Measurements from ENCODE around the gene CPSF4. TPM values are rescaled to one million over a fixed set of nuclear protein-coding genes. Genes with fewer than 3 reads are reported as not detected.

CPSF4 gene
- total RNA-seq, 1 donor from 2014 or later: 72.1 TPM

DNA sequence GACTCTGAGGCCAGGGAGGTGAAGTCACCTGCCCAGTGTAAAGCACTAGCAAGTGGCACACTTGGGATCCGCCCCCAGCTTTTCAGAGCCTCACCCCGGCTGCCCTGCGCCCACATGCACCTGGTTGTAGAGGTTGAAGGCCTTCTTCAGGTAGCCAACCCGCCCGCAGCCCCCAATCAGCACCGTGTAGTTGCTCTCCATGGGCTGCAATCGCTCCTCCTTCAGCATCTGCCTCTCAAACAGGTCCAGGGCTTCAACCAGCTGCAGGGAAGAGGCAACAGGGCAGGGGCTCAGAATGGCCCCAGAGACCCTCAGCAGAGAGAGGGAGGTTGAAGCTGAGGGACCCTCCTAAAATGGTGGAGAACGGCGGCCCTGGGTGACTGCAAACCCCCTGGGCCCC is 5.6 kb upstream of the CPSF4 start:
- peaks cover 3% of the 10 kb centered on the region for H3K4me1 ChIP-seq
- Mint-ChIP-seq H3K27me3 (ENCODE audit: insufficient read depth, low read depth) (peaks cover 5% of the 10 kb centered on the region), H3K4me1 (peaks cover 4% of the 10 kb centered on the region), H3K36me3 (peaks cover 7% of the 10 kb centered on the region), H3K27ac (no peak overlapping the region), H3K9me3 (no peaks in the 10 kb centered on the region), H3K4me3 (no peak overlapping the region)
- no peaks in the 10 kb centered on the region for H3K27me3 ChIP-seq
- no peak overlapping the region for H3K4me2 ChIP-seq
- no peak for TF ChIP-seq EZH2phosphoT487 (IDR thresholded peaks at IDR 0.05)
- TF ChIP-seq EZH2 (IDR thresholded peaks at IDR 0.05): no peak
- TF ChIP-seq, protein P1, sequence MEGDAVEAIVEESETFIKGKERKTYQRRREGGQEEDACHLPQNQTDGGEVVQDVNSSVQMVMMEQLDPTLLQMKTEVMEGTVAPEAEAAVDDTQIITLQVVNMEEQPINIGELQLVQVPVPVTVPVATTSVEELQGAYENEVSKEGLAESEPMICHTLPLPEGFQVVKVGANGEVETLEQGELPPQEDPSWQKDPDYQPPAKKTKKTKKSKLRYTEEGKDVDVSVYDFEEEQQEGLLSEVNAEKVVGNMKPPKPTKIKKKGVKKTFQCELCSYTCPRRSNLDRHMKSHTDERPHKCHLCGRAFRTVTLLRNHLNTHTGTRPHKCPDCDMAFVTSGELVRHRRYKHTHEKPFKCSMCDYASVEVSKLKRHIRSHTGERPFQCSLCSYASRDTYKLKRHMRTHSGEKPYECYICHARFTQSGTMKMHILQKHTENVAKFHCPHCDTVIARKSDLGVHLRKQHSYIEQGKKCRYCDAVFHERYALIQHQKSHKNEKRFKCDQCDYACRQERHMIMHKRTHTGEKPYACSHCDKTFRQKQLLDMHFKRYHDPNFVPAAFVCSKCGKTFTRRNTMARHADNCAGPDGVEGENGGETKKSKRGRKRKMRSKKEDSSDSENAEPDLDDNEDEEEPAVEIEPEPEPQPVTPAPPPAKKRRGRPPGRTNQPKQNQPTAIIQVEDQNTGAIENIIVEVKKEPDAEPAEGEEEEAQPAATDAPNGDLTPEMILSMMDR (IDR thresholded peaks at IDR 0.05): no peak
- H3K9ac ChIP-seq: no peak overlapping the region
- H3F3A ChIP-seq (ENCODE audit: low read depth): no peaks in the 10 kb centered on the region
- H3K27ac ChIP-seq: no peak overlapping the region
- H3K9me3 ChIP-seq (ENCODE audit: low read depth): no peaks in the 10 kb centered on the region
- no peaks in the 10 kb centered on the region for H3K36me3 ChIP-seq
- no peaks in the 10 kb centered on the region for H4K20me1 ChIP-seq (ENCODE audit: low read depth)
- no peak for DNase-seq (ENCODE audit: low spot score)
- peaks cover 31% of the 10 kb centered on the region for H3K79me2 ChIP-seq (ENCODE audit: low read depth)
- no peak overlapping the region for H2AFZ ChIP-seq (replicated peaks)
- H3K4me3 ChIP-seq: no peak overlapping the region

DNA sequence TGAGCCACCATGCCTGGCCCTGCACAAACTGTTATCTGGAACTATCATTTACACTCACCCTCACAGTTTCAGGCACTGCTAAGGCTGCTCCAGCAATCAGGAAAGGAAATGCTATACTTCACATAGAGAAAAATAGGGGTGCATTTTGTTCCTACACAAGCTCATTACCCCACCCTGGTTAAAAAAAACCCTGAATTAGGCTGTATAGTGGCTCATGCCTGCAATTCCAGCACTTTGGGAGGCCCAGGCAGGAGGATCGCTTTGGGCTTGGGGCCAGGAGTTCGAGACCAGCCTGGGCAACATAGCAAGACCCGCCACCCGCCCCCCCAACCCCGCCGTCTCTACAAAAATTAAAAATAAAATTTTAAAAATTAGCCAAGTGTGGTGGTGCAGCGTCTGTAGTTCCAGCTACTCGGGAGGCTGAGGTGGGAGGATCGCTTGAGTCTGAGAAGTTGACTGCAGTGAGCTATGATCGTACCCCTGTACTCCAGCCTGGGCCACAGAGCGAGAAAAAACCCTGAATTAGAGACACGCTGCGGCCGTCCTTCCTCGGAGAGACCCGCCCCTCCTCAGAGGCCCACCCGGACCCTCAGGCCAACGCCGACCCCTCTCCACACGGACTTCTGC is 684 bp upstream of the CPSF4 start:
- H3K4me1 ChIP-seq: peaks cover 10% of the 10 kb centered on the region
- H3K4me3 Mint-ChIP-seq: peak overlapping the region; percentile 99
- H3K4me3 ChIP-seq: peak overlapping the region; percentile 90
- H4K20me1 ChIP-seq (ENCODE audit: low read depth): peaks cover 29% of the 10 kb centered on the region
- H3K27ac ChIP-seq: no peak overlapping the region
- H3K27ac Mint-ChIP-seq: no peak overlapping the region
- H3K4me2 ChIP-seq: peak overlapping the region; percentile 77
- peaks cover 4% of the 10 kb centered on the region for H3K36me3 ChIP-seq
- peaks cover 10% of the 10 kb centered on the region for H3K36me3 Mint-ChIP-seq
- DNase-seq (ENCODE audit: low spot score): no peak
- TF ChIP-seq, protein P1 (IDR thresholded peaks at IDR 0.05): no peak
- TF ChIP-seq EZH2phosphoT487 (IDR thresholded peaks at IDR 0.05): no peak
- TF ChIP-seq EZH2 (IDR thresholded peaks at IDR 0.05): no peak
- peaks cover 10% of the 10 kb centered on the region for H3K27me3 Mint-ChIP-seq (ENCODE audit: insufficient read depth, low read depth)
- H3K9me3 ChIP-seq (ENCODE audit: low read depth): no peaks in the 10 kb centered on the region
- H3K9ac ChIP-seq: peak overlapping the region; percentile 72
- peak overlapping the region; percentile 80 for H2AFZ ChIP-seq (replicated peaks)
- peaks cover 11% of the 10 kb centered on the region for H3F3A ChIP-seq (ENCODE audit: low read depth)
- H3K4me1 Mint-ChIP-seq: peaks cover 20% of the 10 kb centered on the region
- no peaks in the 10 kb centered on the region for H3K27me3 ChIP-seq
- peaks cover 75% of the 10 kb centered on the region for H3K79me2 ChIP-seq (ENCODE audit: low read depth)
- H3K9me3 Mint-ChIP-seq: no peaks in the 10 kb centered on the region

DNA sequence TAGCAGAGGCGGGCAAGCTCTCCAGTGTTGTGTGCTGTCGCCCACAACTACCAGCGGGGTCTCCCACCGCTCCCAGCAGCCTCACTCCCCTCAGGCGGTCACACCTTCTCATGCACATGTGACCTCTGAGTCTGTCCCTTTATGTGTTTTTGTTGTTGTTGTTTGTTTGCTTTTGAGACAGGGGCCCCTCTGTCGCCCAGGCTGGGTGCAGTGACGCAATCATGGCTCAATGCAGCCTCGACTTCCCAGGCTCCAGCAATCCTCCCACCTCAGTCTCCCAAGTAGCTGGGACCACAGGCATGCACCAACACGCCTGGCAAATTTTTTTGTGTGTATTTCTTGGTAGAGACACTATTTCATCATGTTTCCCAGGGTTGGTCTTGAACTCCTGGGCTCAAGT is 1.5 kb downstream of the CPSF4 start:
- Histone ChIP-seq H3K36me3 (peaks cover 6% of the 10 kb centered on the region), H3K27me3 (no peaks in the 10 kb centered on the region), H4K20me1 (ENCODE audit: low read depth) (peaks cover 38% of the 10 kb centered on the region), H3K4me1 (peaks cover 10% of the 10 kb centered on the region), H3K9me3 (ENCODE audit: low read depth) (no peaks in the 10 kb centered on the region), H3K79me2 (ENCODE audit: low read depth) (peaks cover 84% of the 10 kb centered on the region), H2AFZ (replicated peaks) (no peak overlapping the region), H3K9ac (peak overlapping the region; percentile 90), H3F3A (ENCODE audit: low read depth) (peaks cover 18% of the 10 kb centered on the region), H3K4me2 (peak overlapping the region; percentile 77), H3K4me3 (peak overlapping the region; percentile 90), H3K27ac (no peak overlapping the region)
- Mint-ChIP-seq H3K27me3 (ENCODE audit: insufficient read depth, low read depth) (peaks cover 7% of the 10 kb centered on the region), H3K36me3 (peaks cover 21% of the 10 kb centered on the region), H3K4me3 (peak overlapping the region; percentile 99), H3K4me1 (peaks cover 20% of the 10 kb centered on the region), H3K27ac (no peak overlapping the region), H3K9me3 (no peaks in the 10 kb centered on the region)
- TF ChIP-seq EZH2phosphoT487 (IDR thresholded peaks at IDR 0.05) (no peak), EZH2 (IDR thresholded peaks at IDR 0.05) (no peak)
- no peak for DNase-seq (ENCODE audit: low spot score)

DNA sequence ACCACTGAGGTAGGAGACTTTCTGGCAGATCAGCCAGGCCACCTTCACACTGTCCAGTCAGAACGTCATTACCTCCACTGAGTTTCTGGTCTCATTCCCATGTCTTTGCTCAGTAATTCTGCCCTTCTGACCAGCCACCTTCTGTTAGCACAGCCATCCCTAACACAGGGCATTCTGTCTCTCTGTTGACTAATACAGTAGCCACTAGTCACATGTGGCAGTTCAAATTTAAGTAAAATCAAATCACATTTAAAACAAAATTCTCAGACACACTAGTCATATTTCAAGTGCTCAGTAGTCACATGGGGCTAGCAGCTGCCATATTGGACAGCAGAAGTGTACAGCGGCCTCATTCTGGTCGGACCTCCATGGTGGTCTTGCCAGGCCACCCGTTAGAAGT is 7.4 kb downstream of the CPSF4 start:
- Histone ChIP-seq H3K79me2 (ENCODE audit: low read depth) (peaks cover 27% of the 10 kb centered on the region), H3F3A (ENCODE audit: low read depth) (peaks cover 8% of the 10 kb centered on the region), H3K36me3 (peaks cover 16% of the 10 kb centered on the region), H3K4me3 (no peak overlapping the region), H3K4me2 (no peak overlapping the region), H3K9me3 (ENCODE audit: low read depth) (no peaks in the 10 kb centered on the region), H3K9ac (no peak overlapping the region), H4K20me1 (ENCODE audit: low read depth) (peaks cover 31% of the 10 kb centered on the region), H3K27me3 (no peaks in the 10 kb centered on the region), H3K27ac (no peak overlapping the region), H3K4me1 (no peaks in the 10 kb centered on the region), H2AFZ (replicated peaks) (no peak overlapping the region)
- no peak overlapping the region for H3K4me3 Mint-ChIP-seq
- H3K36me3 Mint-ChIP-seq: peaks cover 32% of the 10 kb centered on the region
- no peaks in the 10 kb centered on the region for H3K9me3 Mint-ChIP-seq
- H3K4me1 Mint-ChIP-seq: peaks cover 2% of the 10 kb centered on the region
- no peak overlapping the region for H3K27ac Mint-ChIP-seq
- no peak for DNase-seq (ENCODE audit: low spot score)
- no peaks in the 10 kb centered on the region for H3K27me3 Mint-ChIP-seq (ENCODE audit: insufficient read depth, low read depth)
- no peak for TF ChIP-seq EZH2 (IDR thresholded peaks at IDR 0.05)
- TF ChIP-seq, protein P1 (IDR thresholded peaks at IDR 0.05): no peak
